ACC112 (cell line): ENCODE data around the gene NRP1.

Experiments
- H2AFZ ChIP-seq: fragments of 200-600 bp; sonication (generic); one replicate; pipeline ENCODE4 v1.6.0; 2017; ENCODE audit warnings: antibody characterized with exemption, low read length; ENCODE audit not compliant: unreplicated experiment
- H3K27ac ChIP-seq: fragments of 200-600 bp; sonication (generic); 2 replicates; pipeline ENCODE4 v1.5.1; 2014; ENCODE audit warnings: low read depth, mild to moderate bottlenecking, antibody characterized with exemption, low read length, moderate library complexity
- H3K27me3 ChIP-seq: fragments of 200-600 bp; sonication (generic); 2 replicates; pipeline ENCODE4 v1.6.1; 2014; ENCODE audit warnings: mild to moderate bottlenecking, antibody characterized with exemption, low read length, moderate library complexity, mixed read lengths; ENCODE audit not compliant: insufficient read depth
- H3K36me3 ChIP-seq: fragments of 200-600 bp; sonication (generic); 2 replicates; pipeline ENCODE4 v1.6.1; 2016; ENCODE audit warnings: mild to moderate bottlenecking, antibody characterized with exemption, low read length, moderate library complexity, mixed read lengths; ENCODE audit not compliant: insufficient read depth
- H3K4me1 ChIP-seq: fragments of 200-600 bp; sonication (generic); one replicate; pipeline ENCODE4 v1.6.1; 2016; ENCODE audit warnings: low read length, mixed read lengths; ENCODE audit not compliant: insufficient read depth, unreplicated experiment, control insufficient read depth
- H3K4me3 ChIP-seq: fragments of 200-600 bp; sonication (generic); 2 replicates; pipeline ENCODE4 v1.5.1; 2014; ENCODE audit warnings: mild to moderate bottlenecking, low read depth, low read length
- H3K79me2 ChIP-seq: fragments of 200-600 bp; sonication (generic); one replicate; pipeline ENCODE4 v1.6.0; 2016; ENCODE audit warnings: low read length; ENCODE audit not compliant: control insufficient read depth, unreplicated experiment, insufficient read depth

NRP1 gene

GRCh38 chr10:33153251-33153967 lies 181.1 kb downstream of the NRP1 start:
- H3K79me2 ChIP-seq: no peaks in the 10 kb centered on the region
- no peaks in the 10 kb centered on the region for H3K27me3 ChIP-seq
- H2AFZ ChIP-seq: peak overlapping the region; percentile 0
- no peaks in the 10 kb centered on the region for H3K36me3 ChIP-seq
- H3K27ac ChIP-seq: no peak overlapping the region
- H3K4me3 ChIP-seq: no peak overlapping the region
- peaks cover 40% of the 10 kb centered on the region for H3K4me1 ChIP-seq

- H3K27ac ChIP-seq: no peak overlapping the region
- H3K79me2 ChIP-seq: no peaks in the 10 kb centered on the region
- no peak overlapping the region for H3K4me3 ChIP-seq
- peaks cover 40% of the 10 kb centered on the region for H3K4me1 ChIP-seq
- H3K36me3 ChIP-seq: no peaks in the 10 kb centered on the region
- no peaks in the 10 kb centered on the region for H3K27me3 ChIP-seq
- H2AFZ ChIP-seq: no peak overlapping the region
Observed at GRCh38 chr10:33152750-33153149, 181.7 kb downstream of the NRP1 start.

DNA sequence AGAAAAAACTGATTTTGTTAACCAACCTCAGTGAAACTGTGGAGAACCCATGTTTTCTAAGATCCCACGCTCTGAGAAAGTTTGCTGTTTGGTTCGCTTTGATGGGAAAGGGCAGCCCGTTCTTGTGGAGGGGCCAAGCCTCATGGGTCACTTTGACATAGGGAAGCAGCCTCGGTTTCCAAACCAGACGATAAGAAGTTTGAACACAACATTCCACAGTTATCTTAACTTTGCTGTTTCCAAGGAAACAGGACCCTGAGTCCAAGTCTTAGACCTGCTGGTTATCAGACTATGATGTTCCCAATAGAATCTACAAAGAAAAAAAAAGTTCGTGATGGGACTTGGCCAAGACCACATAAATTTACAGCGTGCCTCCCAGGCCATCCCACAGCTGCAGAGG lies 182.3 kb downstream of the NRP1 start:
- no peak overlapping the region for H3K27ac ChIP-seq
- no peaks in the 10 kb centered on the region for H3K79me2 ChIP-seq
- no peak overlapping the region for H3K4me3 ChIP-seq
- no peaks in the 10 kb centered on the region for H3K27me3 ChIP-seq
- no peaks in the 10 kb centered on the region for H3K36me3 ChIP-seq
- H3K4me1 ChIP-seq: peaks cover 34% of the 10 kb centered on the region
- no peak overlapping the region for H2AFZ ChIP-seq

DNA sequence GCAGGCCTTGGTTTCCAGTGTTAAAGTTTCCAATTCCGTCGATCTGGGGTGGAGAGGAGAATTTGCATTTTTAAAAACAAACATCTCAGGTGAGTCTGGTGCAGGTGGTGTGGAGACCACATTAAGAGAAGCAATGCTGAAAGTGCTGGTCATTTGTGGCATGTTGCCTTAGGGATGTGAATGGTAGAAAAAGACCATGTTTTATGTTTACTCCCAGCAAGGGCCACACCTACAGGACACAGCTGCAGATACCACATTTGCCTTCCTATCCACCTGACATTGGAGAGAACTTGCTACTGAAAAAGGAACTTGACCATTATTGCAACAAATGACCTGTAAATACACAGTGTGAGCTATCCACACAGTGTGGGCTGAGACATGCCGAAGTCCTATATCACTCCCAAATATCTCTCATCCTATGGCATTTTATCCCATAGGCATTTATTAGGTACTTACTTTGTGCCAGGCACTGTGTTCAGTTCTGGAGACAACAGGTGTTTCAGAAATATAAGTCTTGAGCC lies 183.1 kb downstream of the NRP1 start:
- H3K27ac ChIP-seq: no peak overlapping the region
- no peak overlapping the region for H3K4me3 ChIP-seq

GRCh38 chr10:33150889-33151288 lies 183.6 kb downstream of the NRP1 start:
- Histone ChIP-seq H2AFZ (no peak overlapping the region), H3K79me2 (no peaks in the 10 kb centered on the region), H3K36me3 (no peaks in the 10 kb centered on the region), H3K27ac (no peak overlapping the region), H3K4me3 (no peak overlapping the region), H3K27me3 (no peaks in the 10 kb centered on the region), H3K4me1 (peaks cover 22% of the 10 kb centered on the region)

More for the DNA sequence above, 183.1 kb downstream of the NRP1 start:
- H3K4me1 ChIP-seq: peaks cover 26% of the 10 kb centered on the region
- H2AFZ ChIP-seq: no peak overlapping the region
- H3K27me3 ChIP-seq: no peaks in the 10 kb centered on the region
- no peaks in the 10 kb centered on the region for H3K36me3 ChIP-seq
- no peaks in the 10 kb centered on the region for H3K79me2 ChIP-seq

- Histone ChIP-seq H2AFZ (no peak overlapping the region), H3K4me3 (no peak overlapping the region), H3K79me2 (no peaks in the 10 kb centered on the region), H3K4me1 (peaks cover 15% of the 10 kb centered on the region), H3K36me3 (no peaks in the 10 kb centered on the region), H3K27ac (no peak overlapping the region), H3K27me3 (no peaks in the 10 kb centered on the region)
Observed at GRCh38 chr10:33150146-33150545, 184.3 kb downstream of the NRP1 start.

GRCh38 chr10:33147013-33147310 lies 187.5 kb downstream of the NRP1 start:
- Histone ChIP-seq H3K79me2 (no peaks in the 10 kb centered on the region), H3K4me3 (no peak overlapping the region), H3K36me3 (no peaks in the 10 kb centered on the region), H3K27ac (no peak overlapping the region), H2AFZ (no peak overlapping the region), H3K27me3 (no peaks in the 10 kb centered on the region), H3K4me1 (peaks cover 17% of the 10 kb centered on the region)

GRCh38 chr10:33146189-33147012 lies 188.1 kb downstream of the NRP1 start:
- Histone ChIP-seq H3K27me3 (no peaks in the 10 kb centered on the region), H2AFZ (no peak overlapping the region), H3K79me2 (no peaks in the 10 kb centered on the region), H3K4me1 (peaks cover 18% of the 10 kb centered on the region), H3K36me3 (no peaks in the 10 kb centered on the region), H3K4me3 (no peak overlapping the region), H3K27ac (no peak overlapping the region)

GRCh38 chr10:33145451-33146188 lies 188.8 kb downstream of the NRP1 start:
- H3K36me3 ChIP-seq: no peaks in the 10 kb centered on the region
- H3K4me3 ChIP-seq: no peak overlapping the region
- no peak overlapping the region for H3K27ac ChIP-seq
- H3K27me3 ChIP-seq: no peaks in the 10 kb centered on the region
- no peak overlapping the region for H2AFZ ChIP-seq
- H3K4me1 ChIP-seq: peaks cover 18% of the 10 kb centered on the region
- no peaks in the 10 kb centered on the region for H3K79me2 ChIP-seq

DNA sequence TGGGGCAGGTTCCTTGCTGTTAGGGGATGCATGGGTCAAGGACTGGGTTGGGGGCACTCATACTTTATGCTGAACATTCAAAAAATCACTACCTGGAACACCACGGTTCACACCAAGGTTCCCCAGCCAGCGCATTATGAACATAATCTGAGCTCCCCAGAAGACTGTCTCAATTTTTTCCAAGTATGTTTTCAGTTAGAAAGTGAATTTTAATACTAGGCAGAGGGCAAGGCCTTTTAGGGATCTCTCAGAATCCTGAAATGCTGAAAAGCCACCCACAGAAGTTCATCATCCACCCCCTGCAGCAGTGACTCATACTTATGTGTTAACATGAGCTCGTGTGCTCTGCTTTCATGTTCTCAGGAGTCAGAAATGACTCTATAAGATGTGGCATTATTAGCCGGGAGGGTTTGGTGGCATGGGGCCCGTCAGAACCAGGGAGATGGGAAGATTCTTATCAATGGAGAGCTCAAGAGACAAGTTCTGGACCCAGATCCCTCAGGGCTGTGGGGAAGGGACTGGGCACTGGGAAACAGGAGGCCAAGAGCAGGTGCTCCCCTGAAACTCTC lies 191.2 kb downstream of the NRP1 start:
- no peaks in the 10 kb centered on the region for H3K36me3 ChIP-seq
- H3K79me2 ChIP-seq: no peaks in the 10 kb centered on the region
- H3K4me1 ChIP-seq: peaks cover 18% of the 10 kb centered on the region
- no peak overlapping the region for H2AFZ ChIP-seq
- no peaks in the 10 kb centered on the region for H3K27me3 ChIP-seq
- no peak overlapping the region for H3K4me3 ChIP-seq
- H3K27ac ChIP-seq: peak overlapping the region; percentile 66
